HEK293T (cell line): ENCODE data around the gene PAQR7.

ENCODE experiments used
- ARNT ChIP-seq: fragments of 450-650 bp; IDR thresholded peaks from 2 replicates; pipeline ENCODE4 v1.6.1; 2017; ENCODE audit warnings: mild to moderate bottlenecking
- BHLHE40 ChIP-seq: fragments of 450-650 bp; IDR thresholded peaks from 2 replicates; pipeline ENCODE4 v1.6.1; 2016; ENCODE audit warnings: mild to moderate bottlenecking, moderate library complexity, borderline replicate concordance
- CTBP1 ChIP-seq: fragments of 450-650 bp; IDR thresholded peaks from 2 replicates; pipeline ENCODE4 v1.6.1; 2016; ENCODE audit warnings: borderline replicate concordance
- ELF4 ChIP-seq: fragments of 450-650 bp; IDR thresholded peaks from 2 replicates; pipeline ENCODE4 v1.6.1; 2017; ENCODE audit warnings: antibody characterized with exemption
- FOXK2 ChIP-seq: fragments of 450-650 bp; IDR thresholded peaks from 2 replicates; pipeline ENCODE4 v1.6.1; 2016; ENCODE audit warnings: mild to moderate bottlenecking
- FOXM1 ChIP-seq: fragments of 450-650 bp; IDR thresholded peaks from 2 replicates; pipeline ENCODE4 v1.6.1; 2017; ENCODE audit warnings: mild to moderate bottlenecking, borderline replicate concordance
- HDGF ChIP-seq: fragments of 450-650 bp; IDR thresholded peaks from 2 replicates; pipeline ENCODE4 v1.6.1; 2017; ENCODE audit warnings: antibody characterized with exemption, borderline replicate concordance
- L3MBTL2 ChIP-seq: fragments of 450-650 bp; conservative IDR thresholded peaks from 2 replicates; pipeline ENCODE4 v1.6.1; 2016; ENCODE audit warnings: mild to moderate bottlenecking
- LEF1 ChIP-seq: fragments of 450-650 bp; IDR thresholded peaks from 2 replicates; pipeline ENCODE4 v1.6.1; 2017; ENCODE audit warnings: mild to moderate bottlenecking, borderline replicate concordance
- NFRKB ChIP-seq: fragments of 450-650 bp; IDR thresholded peaks from 2 replicates; pipeline ENCODE4 v1.6.1; 2016; ENCODE audit warnings: mild to moderate bottlenecking, moderate library complexity
- SP1 ChIP-seq: fragments of 450-650 bp; IDR thresholded peaks from 2 replicates; pipeline ENCODE4 v1.6.1; 2017
- SUZ12 ChIP-seq: fragments of 450-650 bp; IDR thresholded peaks from 2 replicates; pipeline ENCODE4 v1.6.1; 2016; ENCODE audit warnings: mild to moderate bottlenecking
- ZNF384 ChIP-seq: fragments of 450-650 bp; IDR thresholded peaks from 2 replicates; pipeline ENCODE4 v1.6.1; 2016
- TF ChIP-seq, protein P1 (sequence below): fragments of 450-650 bp; IDR thresholded peaks from 2 replicates; pipeline ENCODE4 v1.6.1; 2016

- TF ChIP-seq CTBP1 = no peak
- TF ChIP-seq NFRKB = no peak
- no peak for TF ChIP-seq LEF1
- TF ChIP-seq SP1 = no peak
- no peak for TF ChIP-seq ARNT
- TF ChIP-seq FOXM1 = no peak
- TF ChIP-seq, protein P1, sequence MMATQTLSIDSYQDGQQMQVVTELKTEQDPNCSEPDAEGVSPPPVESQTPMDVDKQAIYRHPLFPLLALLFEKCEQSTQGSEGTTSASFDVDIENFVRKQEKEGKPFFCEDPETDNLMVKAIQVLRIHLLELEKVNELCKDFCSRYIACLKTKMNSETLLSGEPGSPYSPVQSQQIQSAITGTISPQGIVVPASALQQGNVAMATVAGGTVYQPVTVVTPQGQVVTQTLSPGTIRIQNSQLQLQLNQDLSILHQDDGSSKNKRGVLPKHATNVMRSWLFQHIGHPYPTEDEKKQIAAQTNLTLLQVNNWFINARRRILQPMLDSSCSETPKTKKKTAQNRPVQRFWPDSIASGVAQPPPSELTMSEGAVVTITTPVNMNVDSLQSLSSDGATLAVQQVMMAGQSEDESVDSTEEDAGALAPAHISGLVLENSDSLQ = no peak
- TF ChIP-seq L3MBTL2 = no peak
- TF ChIP-seq ZNF384 = no peak
- TF ChIP-seq BHLHE40 = no peak
- no peak for TF ChIP-seq HDGF
- TF ChIP-seq ELF4 = no peak
- no peak for TF ChIP-seq FOXK2
- no peak for TF ChIP-seq SUZ12
Measured at GRCh38 chr1:25828491-25828890, 47.0 kb downstream of the PAQR7 start.
